Mucosa of rectum (tissue), 2 donors: ENCODE data around the gene PROB1.
"Not testable (repeated sequence)": the region's sequence is repeated elsewhere in the genome, so short reads cannot be mapped to it uniquely, and the experiment has no call there.

Experiments
- H3K27ac ChIP-seq, 2 donors: one replicate each; pipeline ENCODE4 v1.7.0; 2013; ENCODE audit warnings: inconsistent platforms in 2 of 2, low read depth in 2 of 2, low read length in 2 of 2
- H3K27me3 ChIP-seq, 2 donors: one replicate each; pipeline ENCODE4 v1.7.0; 2013; ENCODE audit warnings: low read length in 2 of 2; ENCODE audit not compliant: control insufficient read depth in 2 of 2, insufficient read depth in 2 of 2
- H3K36me3 ChIP-seq, 2 donors: one replicate each; pipeline ENCODE4 v1.7.0; 2013; ENCODE audit warnings: low read length in 2 of 2; ENCODE audit not compliant: control insufficient read depth in 2 of 2, insufficient read depth in 2 of 2
- H3K4me1 ChIP-seq, 2 donors: one replicate each; pipeline ENCODE4 v1.7.0; 2013; ENCODE audit warnings: low read length in 2 of 2, mild to moderate bottlenecking in 1 of 2; ENCODE audit not compliant: control insufficient read depth in 2 of 2, insufficient read depth in 2 of 2
- H3K4me3 ChIP-seq, 2 donors: one replicate each; pipeline ENCODE4 v1.7.0; 2013; ENCODE audit warnings: low read length in 2 of 2
- H3K9ac ChIP-seq, 2 donors: one replicate each; pipeline ENCODE4 v1.7.0; 2013; ENCODE audit warnings: low read length in 2 of 2, low read depth in 1 of 2, mild to moderate bottlenecking in 1 of 2
- H3K9me3 ChIP-seq, 2 donors: one replicate each; pipeline ENCODE4 v1.7.0; 2013; ENCODE audit warnings: low read length in 2 of 2; ENCODE audit not compliant: control insufficient read depth in 2 of 2
- donor health status: healthy.
- donor health status: Normal muscosa, but diverticular disease.

Gene PROB1

GRCh38 chr5:139394654-139395566, at the start of gene PROB1:
Gene PROB1 (minus strand): TSS chr5:139395104. CDS start chr5:139395081, 23 bp downstream.
- Histone ChIP-seq H3K27ac (no peak within 1 kb of the TSS), H3K9me3 (no peaks in the 10 kb centered on the region), H3K4me1 (peaks cover 30 to 40% of the 10 kb centered on the region in 2 donors), H3K9ac (peak within 1 kb of the TSS in 1 of 2 donors; percentile 68), H3K27me3 (peaks cover 0 to 7% of the 10 kb centered on the region in 2 donors), H3K36me3 (peaks cover 8 to 9% of the 10 kb centered on the region in 2 donors), H3K4me3 (peak within 1 kb of the TSS; percentile 75 to 76)

- Histone ChIP-seq H3K9me3 (no peaks in the 10 kb centered on the region), H3K4me3 (no peak overlapping the region), H3K27me3 (no peaks in the 10 kb centered on the region), H3K27ac (no peak overlapping the region), H3K36me3 (no peaks in the 10 kb centered on the region), H3K4me1 (peaks cover 0 to 5% of the 10 kb centered on the region in 2 donors), H3K9ac (no peak overlapping the region)
Observed at GRCh38 chr5:139443831-139444453, 49.0 kb upstream of the PROB1 start.

- H3K9me3 ChIP-seq, H3K36me3 ChIP-seq, H3K27me3 ChIP-seq, H3K4me3 ChIP-seq, H3K9ac ChIP-seq, H3K4me1 ChIP-seq, H3K27ac ChIP-seq: not testable (repeated sequence)
Observed at GRCh38 chr5:139440416-139440815, 45.5 kb upstream of the PROB1 start.

- H3K9me3 ChIP-seq = no peaks in the 10 kb centered on the region
- no peaks in the 10 kb centered on the region for H3K27me3 ChIP-seq
- no peaks in the 10 kb centered on the region for H3K36me3 ChIP-seq
- peak within 1 kb of the TSS; percentile 84 to 92 for H3K4me3 ChIP-seq
- peak within 1 kb of the TSS; percentile 93 to 96 for H3K27ac ChIP-seq
- peaks cover 4 to 5% of the 10 kb centered on the region in 2 donors for H3K4me1 ChIP-seq
- H3K9ac ChIP-seq = peak within 1 kb of the TSS; percentile 91 to 96
Observed at GRCh38 chr5:139439013-139439903, 44.4 kb upstream of the PROB1 start, which contains the start of gene DNAJC18. Gene DNAJC18 (minus strand): TSS chr5:139439525. CDS start chr5:139439445, 80 bp downstream.

- Histone ChIP-seq H3K9ac (peak overlapping the region in 1 of 2 donors; percentile 42), H3K27me3 (no peaks in the 10 kb centered on the region), H3K9me3 (no peaks in the 10 kb centered on the region), H3K27ac (peak overlapping the region; percentile 38 to 96), H3K4me3 (peak overlapping the region; percentile 84 to 92), H3K4me1 (peaks cover 4 to 5% of the 10 kb centered on the region in 2 donors), H3K36me3 (no peaks in the 10 kb centered on the region)
Observed at GRCh38 chr5:139438707-139439012, 43.8 kb upstream of the PROB1 start.

GRCh38 chr5:139435676-139436075, 40.8 kb upstream of the PROB1 start:
- no peak overlapping the region for H3K9ac ChIP-seq
- H3K27ac ChIP-seq = no peak overlapping the region
- no peak overlapping the region for H3K4me3 ChIP-seq
- peaks cover 4 to 5% of the 10 kb centered on the region in 2 donors for H3K4me1 ChIP-seq
- no peaks in the 10 kb centered on the region for H3K9me3 ChIP-seq
- H3K36me3 ChIP-seq = no peaks in the 10 kb centered on the region
- no peaks in the 10 kb centered on the region for H3K27me3 ChIP-seq

- Histone ChIP-seq H3K27ac (no peak overlapping the region), H3K4me3 (no peak overlapping the region), H3K27me3 (no peaks in the 10 kb centered on the region), H3K4me1 (no peaks in the 10 kb centered on the region), H3K36me3 (no peaks in the 10 kb centered on the region), H3K9me3 (no peaks in the 10 kb centered on the region), H3K9ac (no peak overlapping the region)
Observed at GRCh38 chr5:139431706-139432105, 36.8 kb upstream of the PROB1 start.

GRCh38 chr5:139430015-139430414, 35.1 kb upstream of the PROB1 start:
- Histone ChIP-seq H3K9me3 (no peaks in the 10 kb centered on the region), H3K27ac (no peak overlapping the region), H3K4me1 (no peaks in the 10 kb centered on the region), H3K9ac (no peak overlapping the region), H3K4me3 (no peak overlapping the region), H3K36me3 (peaks cover 0 to 2% of the 10 kb centered on the region in 2 donors), H3K27me3 (no peaks in the 10 kb centered on the region)

- H3K9ac ChIP-seq = no peak overlapping the region
Observed at GRCh38 chr5:139426203-139426885, 31.4 kb upstream of the PROB1 start.

More at GRCh38 chr5:139426203-139426885, 31.4 kb upstream of the PROB1 start:
- Histone ChIP-seq H3K4me1 (no peaks in the 10 kb centered on the region), H3K36me3 (peaks cover 0 to 4% of the 10 kb centered on the region in 2 donors), H3K27ac (no peak overlapping the region), H3K9me3 (no peaks in the 10 kb centered on the region), H3K27me3 (no peaks in the 10 kb centered on the region), H3K4me3 (no peak overlapping the region)
